Right cardiac atrium (tissue), 5 donors: ENCODE results near the gene CPNE4. TPM values are rescaled to one million over a fixed set of nuclear protein-coding genes. Genes with fewer than 3 reads are reported as not detected.

ENCODE experiments used
- ATAC-seq, 2 donors: fragments of 200-7000 bp; cut with Tn5 transposase; one replicate each; pipeline versions ENCODE4 v1.8.0 to v1.9.1; 2020; ENCODE audit warnings: moderate library complexity in 2 of 2, mild to moderate bottlenecking in 1 of 2
- DNase-seq, 3 donors: peaks; one replicate each; pipeline ENCODE4 v3.0.0-alpha.2; 2020
- H3K27ac ChIP-seq: one replicate; pipeline ENCODE4 v1.5.1; 2013; ENCODE audit warnings: mild to moderate bottlenecking, low read length, control low read depth, moderate library complexity
- H3K27me3 ChIP-seq: one replicate; pipeline ENCODE4 v1.6.1; 2013; ENCODE audit not compliant: control insufficient read depth, insufficient read depth
- H3K4me1 ChIP-seq: one replicate; pipeline ENCODE4 v1.6.1; 2013; ENCODE audit warnings: low read length; ENCODE audit not compliant: control insufficient read depth, insufficient read depth
- H3K4me3 ChIP-seq: one replicate; pipeline ENCODE4 v1.5.1; 2013; ENCODE audit warnings: low read length, control low read depth
- H3K9me3 ChIP-seq: one replicate; pipeline ENCODE4 v1.6.1; 2013; ENCODE audit warnings: low read length; ENCODE audit not compliant: control insufficient read depth
- WGBS: extraction: QIAGEN DNeasy Blood & Tissue Kit; methylation state at CpG from one replicate; pipeline ENCODE4 v1.1.7; 2013; 5-methylcytosine and 5-hydroxymethylcytosine counted together
- intact Hi-C, 4 donors: fragments of 100-400 bp; cut with DNase I; formaldehyde crosslinking; loops; one replicate each; pipeline versions ENCODE4 v1.11.0 to v1.14.0; 2022 to 2023
- polyA plus RNA-seq: library from polyadenylated mRNA; stranded (reverse); fragments of 200-250 nt; gene quantifications from one replicate; pipeline ENCODE4 v1.2.3, GENCODE V29; 2013
- total RNA-seq, 4 donors: library from RNA; stranded (reverse); fragmentation: NEBNext Ultra II Directional; extraction: Animal tissue kit (Norgen Biotek cat#: 25700); gene quantifications; one replicate each; pipeline ENCODE4 v1.2.1, GENCODE V29; 2021
- donor health status: healthy with polysubstance abuse.
- donor health status: DM: no; HTN: yes; CAD: no.
- donor health status: DM: no; HTN: no; CAD: no.
- donor health status: DM: no; HTN: yes; CAD: no; lungs with severe emphysema.
- donor health status: DM: yes; HTN: yes; CAD: no.

Gene CPNE4
- total and polyA plus RNA-seq, 5 donors = 0.79 to 9.6 (median 2.1) TPM

GRCh38 chr3:131835906-131836305 lies 198.9 kb downstream of the CPNE4 start:
- H3K4me1 ChIP-seq = no peaks in the 10 kb centered on the region
- no peak overlapping the region for H3K4me3 ChIP-seq
- ATAC-seq = no peak
- intact Hi-C loops = no loop called here
- DNase-seq = no peak
- H3K9me3 ChIP-seq = no peaks in the 10 kb centered on the region
- WGBS = 97% methylated on average over 1 of the region's 1 CpG
- no peaks in the 10 kb centered on the region for H3K27me3 ChIP-seq
- no peak overlapping the region for H3K27ac ChIP-seq

- Histone ChIP-seq H3K27ac (no peak overlapping the region), H3K27me3 (no peaks in the 10 kb centered on the region), H3K4me3 (no peak overlapping the region), H3K4me1 (no peaks in the 10 kb centered on the region), H3K9me3 (no peaks in the 10 kb centered on the region)
- intact Hi-C loops = no loop called here
- DNase-seq (no peak), ATAC-seq (no peak)
- WGBS = 89% methylated on average over 4 of the region's 4 CpGs
These were observed 203.2 kb downstream of the CPNE4 start for GRCh38 chr3:131831608-131832007.

GRCh38 chr3:131821191-131821762 lies 213.5 kb downstream of the CPNE4 start:
- H3K9me3 ChIP-seq = no peaks in the 10 kb centered on the region
- H3K27ac ChIP-seq = no peak overlapping the region
- H3K4me1 ChIP-seq = peaks cover 5% of the 10 kb centered on the region
- intact Hi-C loops = no loop called here
- ATAC-seq = peak; percentile 54 to 84
- H3K27me3 ChIP-seq = no peaks in the 10 kb centered on the region
- WGBS = 35% methylated on average over 3 of the region's 3 CpGs
- H3K4me3 ChIP-seq = no peak overlapping the region
- DNase-seq = no peak

GRCh38 chr3:131819381-131820055 lies 215.3 kb downstream of the CPNE4 start:
- Histone ChIP-seq H3K27me3 (no peaks in the 10 kb centered on the region), H3K9me3 (no peaks in the 10 kb centered on the region), H3K4me1 (peaks cover 5% of the 10 kb centered on the region), H3K4me3 (no peak overlapping the region), H3K27ac (no peak overlapping the region)
- intact Hi-C loops = no loop called here
- 47% methylated on average over 5 of the region's 5 CpGs for WGBS
- ATAC-seq (peak; percentile 63 to 89), DNase-seq (peak in 2 of 3 donors; percentile 49 to 54)

GRCh38 chr3:131812433-131812832 lies 222.4 kb downstream of the CPNE4 start:
- Histone ChIP-seq H3K27me3 (peaks cover 2% of the 10 kb centered on the region), H3K4me3 (no peak overlapping the region), H3K27ac (no peak overlapping the region), H3K9me3 (no peaks in the 10 kb centered on the region), H3K4me1 (no peaks in the 10 kb centered on the region)
- no peak for ATAC-seq
- DNase-seq = no peak
- intact Hi-C loops = no loop called here
- WGBS = 88% methylated on average over 1 of the region's 1 CpG

GRCh38 chr3:131811481-131811880 lies 223.3 kb downstream of the CPNE4 start:
- peaks cover 2% of the 10 kb centered on the region for H3K27me3 ChIP-seq
- H3K27ac ChIP-seq = no peak overlapping the region
- DNase-seq = no peak
- intact Hi-C loops = no loop called here
- WGBS = 89% methylated on average over 2 of the region's 2 CpGs
- no peaks in the 10 kb centered on the region for H3K4me1 ChIP-seq
- no peaks in the 10 kb centered on the region for H3K9me3 ChIP-seq
- no peak for ATAC-seq
- no peak overlapping the region for H3K4me3 ChIP-seq

GRCh38 chr3:131807822-131808221 lies 227.0 kb downstream of the CPNE4 start:
- 93% methylated on average over 3 of the region's 3 CpGs for WGBS
- ATAC-seq = no peak
- intact Hi-C loops = no loop called here

GRCh38 chr3:131806736-131807135 lies 228.1 kb downstream of the CPNE4 start:
- 65% methylated on average over 4 of the region's 4 CpGs for WGBS

More at GRCh38 chr3:131807822-131808221, 227.0 kb downstream of the CPNE4 start:
- Histone ChIP-seq H3K4me1 (peaks cover 3% of the 10 kb centered on the region), H3K4me3 (no peak overlapping the region), H3K9me3 (no peaks in the 10 kb centered on the region), H3K27me3 (peaks cover 2% of the 10 kb centered on the region), H3K27ac (no peak overlapping the region)
- no peak for DNase-seq

GRCh38 chr3:131804565-131805133 lies 230.2 kb downstream of the CPNE4 start:
- peaks cover 3% of the 10 kb centered on the region for H3K4me1 ChIP-seq
- no peak overlapping the region for H3K4me3 ChIP-seq
- no peaks in the 10 kb centered on the region for H3K9me3 ChIP-seq
- no peaks in the 10 kb centered on the region for H3K27me3 ChIP-seq
- DNase-seq = peak; percentile 62 to 77 (median 73)
- H3K27ac ChIP-seq = no peak overlapping the region
- intact Hi-C loops = no loop called here
- ATAC-seq = peak; percentile 92 to 93
- 38% methylated on average over 3 of the region's 3 CpGs for WGBS

More at GRCh38 chr3:131806736-131807135, 228.1 kb downstream of the CPNE4 start:
- DNase-seq = no peak
- Histone ChIP-seq H3K27me3 (no peaks in the 10 kb centered on the region), H3K9me3 (no peaks in the 10 kb centered on the region), H3K4me1 (peaks cover 3% of the 10 kb centered on the region), H3K27ac (no peak overlapping the region), H3K4me3 (no peak overlapping the region)
- no peak for ATAC-seq
- intact Hi-C loops = no loop called here

GRCh38 chr3:131803113-131803512 lies 231.7 kb downstream of the CPNE4 start:
- 79% methylated on average over 1 of the region's 1 CpG for WGBS
- intact Hi-C loops = no loop called here
- no peak for DNase-seq
- H3K27ac ChIP-seq = no peak overlapping the region
- H3K4me3 ChIP-seq = no peak overlapping the region
- H3K9me3 ChIP-seq = no peaks in the 10 kb centered on the region
- peaks cover 3% of the 10 kb centered on the region for H3K4me1 ChIP-seq
- ATAC-seq = no peak
- no peaks in the 10 kb centered on the region for H3K27me3 ChIP-seq

- Histone ChIP-seq H3K27ac (no peak overlapping the region), H3K9me3 (no peaks in the 10 kb centered on the region), H3K4me1 (peaks cover 3% of the 10 kb centered on the region), H3K4me3 (no peak overlapping the region), H3K27me3 (no peaks in the 10 kb centered on the region)
- ATAC-seq = no peak
- intact Hi-C loops = no loop called here
- WGBS = 74% methylated on average over 3 of the region's 3 CpGs
- DNase-seq = no peak
These were observed 232.8 kb downstream of the CPNE4 start for GRCh38 chr3:131802029-131802428.
